ENCODE measurements around the gene FGF19.

The FGF19 gene

GRCh38 chr11:69703768-69704507, at the start of gene FGF19:
Gene FGF19, minus strand, starts transcription at chr11:69704022. Its CDS starts 146 bp downstream, at chr11:69703876.
- in situ Hi-C loops (cut with HindIII; ENCODE audit: low sequenced_read_pairs) = no loop called here

GRCh38 chr11:69752890-69753289, 49.1 kb upstream of the FGF19 start:
- in situ Hi-C loops (cut with HindIII; ENCODE audit: low sequenced_read_pairs) = loop anchor here (5.0 kb wide), 2 partner anchors 34 to 41 kb away; no protein-coding TSS in a partner anchor

GRCh38 chr11:69750875-69751597, 47.2 kb upstream of the FGF19 start:
- in situ Hi-C loops (cut with HindIII; ENCODE audit: low sequenced_read_pairs) = loop anchor here (5.0 kb wide), 2 partner anchors 36 to 39 kb away; no protein-coding TSS in a partner anchor

- in situ Hi-C loops (cut with HindIII; ENCODE audit: low sequenced_read_pairs) = loop anchor here (5.0 kb wide), 2 partner anchors 37 to 38 kb away; no protein-coding TSS in a partner anchor
Measured at GRCh38 chr11:69750108-69750850, 46.5 kb upstream of the FGF19 start.

- in situ Hi-C loops (cut with HindIII; ENCODE audit: low sequenced_read_pairs) = no loop called here
Measured at GRCh38 chr11:69748637-69749036, 44.8 kb upstream of the FGF19 start.

- in situ Hi-C loops (cut with HindIII; ENCODE audit: low sequenced_read_pairs) = no loop called here
Measured at GRCh38 chr11:69746752-69747742, 43.2 kb upstream of the FGF19 start.

GRCh38 chr11:69746140-69746539, 42.3 kb upstream of the FGF19 start:
- in situ Hi-C loops (cut with HindIII; ENCODE audit: low sequenced_read_pairs) = no loop called here

- in situ Hi-C loops (cut with HindIII; ENCODE audit: low sequenced_read_pairs) = no loop called here
Measured at GRCh38 chr11:69745201-69745600, 41.4 kb upstream of the FGF19 start.

- in situ Hi-C loops (cut with HindIII; ENCODE audit: low sequenced_read_pairs) = no loop called here
Measured at GRCh38 chr11:69744435-69744834, 40.6 kb upstream of the FGF19 start.

- in situ Hi-C loops (cut with HindIII; ENCODE audit: low sequenced_read_pairs) = no loop called here
Measured at GRCh38 chr11:69734841-69735240, 31.0 kb upstream of the FGF19 start.

GRCh38 chr11:69734367-69734766, 30.5 kb upstream of the FGF19 start:
- in situ Hi-C loops (cut with HindIII; ENCODE audit: low sequenced_read_pairs) = no loop called here

- in situ Hi-C loops (cut with HindIII; ENCODE audit: low sequenced_read_pairs) = no loop called here
Measured at GRCh38 chr11:69732910-69733309, 29.1 kb upstream of the FGF19 start.

- in situ Hi-C loops (cut with HindIII; ENCODE audit: low sequenced_read_pairs) = no loop called here
Measured at GRCh38 chr11:69731110-69731509, 27.3 kb upstream of the FGF19 start.

- in situ Hi-C loops (cut with HindIII; ENCODE audit: low sequenced_read_pairs) = no loop called here
Measured at GRCh38 chr11:69730500-69730899, 26.7 kb upstream of the FGF19 start.

- in situ Hi-C loops (cut with HindIII; ENCODE audit: low sequenced_read_pairs) = no loop called here
Measured at GRCh38 chr11:69729252-69729651, 25.4 kb upstream of the FGF19 start.

- in situ Hi-C loops (cut with HindIII; ENCODE audit: low sequenced_read_pairs) = no loop called here
Measured at GRCh38 chr11:69727266-69727665, 23.4 kb upstream of the FGF19 start.

- in situ Hi-C loops (cut with HindIII; ENCODE audit: low sequenced_read_pairs) = no loop called here
Measured at GRCh38 chr11:69726481-69726880, 22.7 kb upstream of the FGF19 start.

- in situ Hi-C loops (cut with HindIII; ENCODE audit: low sequenced_read_pairs) = no loop called here
Measured at GRCh38 chr11:69726019-69726418, 22.2 kb upstream of the FGF19 start.

- in situ Hi-C loops (cut with HindIII; ENCODE audit: low sequenced_read_pairs) = no loop called here
Measured at GRCh38 chr11:69721745-69722144, 17.9 kb upstream of the FGF19 start.

- in situ Hi-C loops (cut with HindIII; ENCODE audit: low sequenced_read_pairs) = no loop called here
Measured at GRCh38 chr11:69721106-69721505, 17.3 kb upstream of the FGF19 start.

All from endothelial cell of hepatic sinusoid (primary cell).